ENCODE results near the gene CEP44.
"Not testable (repeated sequence)": the region's sequence is repeated elsewhere in the genome, so short reads cannot be mapped to it uniquely, and the experiment has no call there.

CEP44 gene

DNA sequence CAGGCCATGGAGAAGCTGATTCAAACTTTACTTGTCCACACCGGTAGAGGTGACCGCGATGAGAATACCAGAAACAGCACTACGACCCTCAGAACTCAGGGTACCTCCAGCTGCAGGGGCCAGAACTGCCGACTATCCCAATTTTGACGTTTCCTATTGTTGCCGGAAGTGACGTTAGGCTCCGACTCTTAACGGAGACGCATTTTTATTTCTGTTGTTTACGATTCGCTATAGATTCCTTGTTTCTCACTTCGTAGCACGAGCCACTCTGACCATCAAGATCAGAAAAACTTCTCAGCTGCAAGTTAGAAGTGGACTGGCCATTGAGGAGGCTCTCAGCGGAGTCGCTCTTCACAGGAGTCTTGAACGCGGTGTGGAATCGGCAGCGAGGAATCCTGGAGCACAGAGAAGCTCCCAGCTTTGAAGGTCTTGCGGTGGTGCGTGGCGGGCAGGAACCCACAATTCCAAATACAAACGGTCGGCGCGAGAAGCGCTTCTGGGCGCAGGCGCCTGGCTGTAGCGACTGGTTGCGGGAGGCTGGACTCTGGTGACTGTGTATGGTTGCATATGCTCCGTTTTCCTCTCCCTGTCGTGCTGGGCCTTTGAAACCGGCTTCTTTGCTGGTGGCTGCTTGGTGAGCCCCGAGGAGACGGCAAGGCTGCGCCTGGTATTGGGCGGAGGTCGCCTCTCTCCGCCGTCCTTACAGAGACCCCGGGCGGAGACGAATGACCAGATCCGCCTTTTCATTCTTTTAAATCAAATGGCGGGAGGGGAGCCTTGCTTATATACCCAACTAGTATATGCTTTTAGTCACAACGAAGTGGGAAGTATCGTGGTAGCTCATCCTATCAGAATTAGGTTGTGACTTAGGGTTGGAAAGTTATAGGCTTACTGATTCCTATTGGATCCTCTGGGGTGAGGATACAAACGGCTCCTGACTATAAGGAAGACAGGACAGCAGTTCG lies at the start of gene CEP44, which contains the start of gene FBXO8:
CEP44 (plus strand) TSS at position 405 of the 965 bp plus-strand sequence. CDS start 15,211 bp downstream, outside the sequence.
FBXO8 (minus strand) TSS at position 161 of the 965 bp plus-strand sequence. CDS start 20,575 bp downstream, outside the sequence.
- DNase-seq (ENCODE audit: low read depth in 2 of 2) = peak; percentile 33 to 47

DNA sequence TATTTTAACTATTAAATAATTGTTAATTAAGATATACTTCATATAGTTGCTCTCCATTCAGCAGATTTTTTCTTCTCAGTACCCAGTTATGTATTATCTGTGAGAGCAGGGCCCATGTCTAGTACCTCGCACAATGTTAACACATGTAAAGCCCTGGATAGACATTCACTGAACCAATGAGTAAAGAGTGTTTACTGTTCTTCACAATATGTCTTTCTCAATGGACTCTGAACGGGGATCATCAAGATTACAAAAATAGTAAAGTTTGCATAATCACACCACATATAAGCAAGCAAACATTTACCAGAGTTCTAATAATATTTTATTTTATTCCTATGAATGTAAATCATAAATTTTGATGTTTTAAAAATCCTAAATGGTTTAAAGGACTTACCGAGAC lies 47.4 kb upstream of the CEP44 start:
- DNase-seq (ENCODE audit: low read depth in 2 of 2) = no peak

GRCh38 chr4:174241162-174241561 lies 42.5 kb upstream of the CEP44 start:
- no peak for DNase-seq (ENCODE audit: low read depth in 2 of 2)

- DNase-seq (ENCODE audit: low read depth in 2 of 2) = no peak
Observed at GRCh38 chr4:174244441-174244840, 39.3 kb upstream of the CEP44 start.

DNA sequence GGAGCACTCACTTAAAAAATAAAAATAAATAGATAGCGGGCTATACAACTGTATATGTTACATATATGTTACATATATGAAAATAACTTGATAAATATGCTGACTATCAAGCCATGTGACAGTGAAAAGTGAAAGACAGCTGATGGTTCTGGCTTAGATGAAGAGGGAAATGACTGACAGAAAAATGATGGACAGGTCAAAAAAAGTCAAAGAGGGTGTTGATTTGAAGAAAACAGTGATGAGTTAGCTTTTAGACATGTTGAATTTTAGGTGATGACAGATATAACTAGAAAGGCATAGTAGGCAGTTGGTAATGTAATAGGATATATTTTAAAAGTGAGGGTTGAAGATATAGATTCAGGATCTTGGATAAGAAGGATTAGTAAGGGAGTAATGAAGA lies 38.0 kb upstream of the CEP44 start:
- no peak for DNase-seq (ENCODE audit: low read depth in 2 of 2)

DNA sequence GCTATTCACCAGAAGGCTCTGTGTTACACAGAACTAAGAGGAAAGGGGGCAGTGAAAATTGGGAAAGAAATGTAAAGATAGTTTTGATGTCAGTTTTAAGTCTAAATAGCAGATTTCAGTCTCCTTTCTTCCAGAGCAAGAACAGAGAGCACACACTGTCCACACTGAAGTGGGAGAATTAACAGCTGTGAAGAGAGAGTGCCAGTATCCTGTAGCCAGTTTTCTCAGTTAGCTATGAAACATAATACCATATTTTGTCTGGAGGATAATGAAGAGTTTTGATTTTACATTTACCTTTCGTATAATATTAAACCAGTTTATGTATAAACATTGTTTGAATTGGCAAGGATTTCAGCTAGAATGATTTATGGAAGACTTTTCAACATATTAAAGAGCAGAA lies 35.3 kb upstream of the CEP44 start:
- DNase-seq (ENCODE audit: low read depth in 2 of 2) = no peak

GRCh38 chr4:174252412-174252811 lies 31.3 kb upstream of the CEP44 start:
- DNase-seq (ENCODE audit: low read depth in 2 of 2) = no peak

DNA sequence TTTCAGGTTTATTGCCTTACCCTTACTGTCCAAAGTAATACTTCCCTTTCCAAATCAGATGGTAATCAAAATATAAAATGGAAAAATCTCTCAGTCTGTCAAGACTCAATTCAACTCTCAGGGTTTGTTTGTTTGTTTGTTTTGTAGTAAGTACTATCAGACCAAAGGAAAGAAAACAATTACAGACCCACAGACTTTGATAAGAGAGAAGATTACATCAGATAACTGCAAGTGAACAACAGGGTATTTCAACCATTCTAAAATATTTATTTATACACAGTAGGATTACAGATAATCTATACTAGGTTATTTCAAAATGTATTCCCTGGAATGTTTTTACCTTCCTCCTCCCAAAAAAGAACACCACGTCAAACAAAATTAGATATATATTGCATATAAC lies 29.1 kb upstream of the CEP44 start:
- no peak for DNase-seq (ENCODE audit: low read depth in 2 of 2)

GRCh38 chr4:174255374-174255773 lies 28.3 kb upstream of the CEP44 start:
- DNase-seq (ENCODE audit: low read depth in 2 of 2) = no peak

- no peak for DNase-seq (ENCODE audit: low read depth in 2 of 2)
Observed at GRCh38 chr4:174255786-174256185, 27.9 kb upstream of the CEP44 start.

DNA sequence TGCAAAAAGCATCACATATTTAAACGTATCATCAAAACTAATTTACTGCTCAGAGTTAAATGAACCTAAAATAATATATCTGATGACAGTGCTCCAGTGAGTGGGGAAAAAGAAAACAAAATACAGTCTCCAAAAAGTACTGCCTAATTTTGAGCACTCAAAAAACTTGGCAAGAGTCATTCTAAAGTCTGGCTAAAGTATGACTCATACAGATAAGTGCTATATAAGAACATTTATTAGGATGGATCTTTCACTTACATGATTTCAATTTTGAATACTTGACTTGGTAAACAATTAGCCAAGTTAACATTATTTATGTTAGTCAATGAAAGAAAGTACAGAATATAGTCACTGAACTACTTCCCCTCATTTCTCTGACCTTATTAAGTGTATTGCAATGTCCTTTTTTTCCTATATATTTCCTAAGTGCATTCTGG lies 27.4 kb upstream of the CEP44 start:
- DNase-seq (ENCODE audit: low read depth in 2 of 2) = no peak

- DNase-seq (ENCODE audit: low read depth in 2 of 2) = no peak
Observed at GRCh38 chr4:174259580-174259979, 24.1 kb upstream of the CEP44 start.

DNA sequence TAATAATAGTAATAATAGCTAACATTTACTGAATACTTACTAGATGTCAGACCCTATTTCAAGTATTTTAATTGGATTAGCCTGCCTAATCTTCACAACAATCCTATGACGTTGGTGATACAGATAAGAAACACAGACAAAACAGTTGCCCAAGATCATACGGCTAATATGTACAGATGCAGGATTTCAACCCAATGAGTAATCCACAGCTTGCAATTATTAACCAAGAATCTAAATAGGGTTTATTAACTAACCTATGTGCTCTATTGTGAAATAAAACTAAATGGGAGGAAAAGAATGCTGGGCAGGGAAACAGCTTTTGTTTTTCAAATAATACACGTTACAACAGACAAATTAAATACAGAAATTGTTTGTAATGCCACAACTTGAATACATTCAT lies 23.6 kb upstream of the CEP44 start:
- DNase-seq (ENCODE audit: low read depth in 2 of 2) = no peak

GRCh38 chr4:174261432-174261831 lies 22.3 kb upstream of the CEP44 start:
- not testable (repeated sequence) for DNase-seq (ENCODE audit: low read depth in 2 of 2)

DNA sequence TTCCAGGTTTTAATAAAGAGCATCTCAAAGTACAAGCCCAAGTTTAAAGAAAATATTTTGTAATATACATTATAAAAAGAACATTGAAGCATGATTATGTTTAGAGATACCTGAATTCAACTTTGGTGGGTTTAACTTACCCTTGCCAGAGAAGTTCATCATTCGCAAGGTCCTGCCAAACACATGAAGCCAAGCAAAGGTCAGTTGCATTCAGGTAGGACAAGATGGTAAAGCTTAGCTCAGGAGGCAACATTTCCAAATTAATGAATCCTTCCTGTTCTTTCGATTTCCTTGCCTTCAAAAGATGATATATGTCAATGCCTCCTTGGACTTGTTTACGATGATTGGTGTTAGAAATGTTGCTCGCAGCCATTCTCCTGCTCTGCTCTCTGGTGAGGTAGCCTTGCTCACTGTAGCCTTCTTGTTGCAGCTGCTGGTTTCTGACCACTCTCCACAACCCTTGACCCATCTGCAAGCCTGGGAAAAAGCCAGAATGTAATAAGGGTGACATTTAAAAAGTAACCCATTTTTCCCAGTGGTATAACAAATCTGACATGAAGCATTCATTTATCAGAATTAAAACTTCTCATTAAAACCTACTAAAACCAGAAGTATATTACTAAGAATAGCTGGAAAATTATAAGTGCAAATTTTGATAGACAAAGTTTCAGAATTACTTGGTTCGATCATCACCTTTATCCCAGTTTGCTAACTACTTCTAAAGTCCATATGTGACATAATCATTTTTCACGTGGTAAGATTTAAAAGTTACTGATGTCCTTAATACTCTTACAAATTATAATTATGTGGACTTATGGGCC lies 20.9 kb upstream of the CEP44 start:
- no peak for DNase-seq (ENCODE audit: low read depth in 2 of 2)

DNA sequence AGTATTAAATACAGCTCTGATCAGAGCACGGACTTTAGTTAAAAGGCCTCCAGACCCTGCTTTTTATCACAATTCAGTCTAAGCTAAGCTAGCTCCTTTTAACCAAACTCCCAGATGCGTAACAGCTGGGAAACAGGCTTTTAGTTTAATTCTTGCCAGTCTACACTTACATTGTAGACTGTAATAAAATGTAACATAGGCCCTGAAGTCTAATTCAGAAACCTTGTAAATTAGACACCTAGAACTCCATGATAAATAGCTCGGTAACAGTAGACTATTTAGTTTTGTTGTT lies 20.3 kb upstream of the CEP44 start:
- no peak for DNase-seq (ENCODE audit: low read depth in 2 of 2)

DNA sequence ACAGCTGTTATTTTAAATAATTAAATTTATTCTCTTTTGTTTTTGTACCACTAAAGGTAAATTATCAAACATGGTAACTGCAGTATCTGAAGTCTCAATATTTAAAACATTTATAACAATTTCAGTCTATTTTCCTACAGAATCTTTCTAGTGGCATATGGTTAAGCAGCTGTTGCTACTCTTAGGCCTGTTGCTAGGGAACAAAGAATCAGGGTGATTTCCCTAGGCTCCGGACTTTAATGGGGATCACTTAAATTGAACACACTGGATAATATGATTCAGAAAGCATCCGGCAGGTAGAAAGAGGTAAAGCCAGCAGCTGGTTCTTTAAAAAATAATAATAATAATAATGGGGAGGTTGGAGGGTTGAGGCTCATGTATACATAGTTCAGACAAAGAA lies 17.8 kb upstream of the CEP44 start:
- DNase-seq (ENCODE audit: low read depth in 2 of 2) = no peak

- no peak for DNase-seq (ENCODE audit: low read depth in 2 of 2)
Observed at GRCh38 chr4:174266416-174266815, 17.3 kb upstream of the CEP44 start.

- DNase-seq (ENCODE audit: low read depth in 2 of 2) = no peak
Observed at GRCh38 chr4:174273930-174274329, 9.8 kb upstream of the CEP44 start.

- no peak for DNase-seq (ENCODE audit: low read depth in 2 of 2)
Observed at GRCh38 chr4:174274436-174274835, 9.3 kb upstream of the CEP44 start.

- DNase-seq (ENCODE audit: low read depth in 2 of 2) = no peak
Observed at GRCh38 chr4:174275101-174275500, 8.6 kb upstream of the CEP44 start.

- DNase-seq (ENCODE audit: low read depth in 2 of 2) = no peak
Observed at GRCh38 chr4:174277433-174277832, 6.3 kb upstream of the CEP44 start.

DNA sequence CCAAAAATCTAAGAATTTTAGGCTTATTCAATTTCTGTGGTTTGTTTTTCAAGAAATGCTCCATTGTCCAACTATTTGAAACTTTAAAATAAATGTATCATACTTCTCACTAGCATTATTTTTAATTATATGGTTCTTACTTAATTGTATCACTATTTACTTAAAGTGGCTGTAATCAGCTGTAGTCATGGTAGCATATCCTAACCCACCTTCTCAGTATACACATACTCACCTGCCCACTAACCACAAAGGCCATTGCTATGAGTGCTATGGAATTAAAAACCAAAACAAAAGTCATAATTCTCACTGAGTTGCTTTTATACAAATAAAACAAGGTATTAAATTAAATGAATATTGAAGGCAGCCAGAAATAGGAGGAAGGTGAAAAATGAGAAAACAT lies 5.2 kb upstream of the CEP44 start:
- no peak for DNase-seq (ENCODE audit: low read depth in 2 of 2)
